Measurements from ENCODE around the gene DCTN3. TPM values are rescaled to one million over a fixed set of nuclear protein-coding genes. Genes with fewer than 3 reads are reported as not detected.

The DCTN3 gene
- total RNA-seq, 3 donors from 2014 or later, result 84.0 to 114 (median 113) TPM

DNA sequence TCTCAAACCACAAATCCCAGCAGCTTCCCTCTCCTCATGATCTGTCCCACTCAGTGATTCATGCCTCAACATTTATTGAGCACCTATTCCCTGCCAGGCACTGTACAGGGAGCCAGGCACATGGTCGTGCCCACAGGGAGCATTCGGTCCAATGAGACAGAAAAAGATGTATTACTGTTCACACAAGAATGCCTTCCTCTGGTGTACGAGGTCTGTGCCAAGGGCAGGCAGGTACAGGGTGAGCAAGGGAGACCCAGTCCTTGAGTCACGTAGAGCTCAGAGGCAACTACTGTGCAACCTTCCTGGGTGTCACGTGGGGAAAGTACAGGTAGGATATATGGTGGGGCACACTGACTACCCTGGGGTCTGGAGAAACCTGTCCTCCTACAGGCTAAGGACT is 35.3 kb downstream of the DCTN3 start:
- peaks cover 0 to 13% of the 10 kb centered on the region in 2 donors for H3K27me3 ChIP-seq

DNA sequence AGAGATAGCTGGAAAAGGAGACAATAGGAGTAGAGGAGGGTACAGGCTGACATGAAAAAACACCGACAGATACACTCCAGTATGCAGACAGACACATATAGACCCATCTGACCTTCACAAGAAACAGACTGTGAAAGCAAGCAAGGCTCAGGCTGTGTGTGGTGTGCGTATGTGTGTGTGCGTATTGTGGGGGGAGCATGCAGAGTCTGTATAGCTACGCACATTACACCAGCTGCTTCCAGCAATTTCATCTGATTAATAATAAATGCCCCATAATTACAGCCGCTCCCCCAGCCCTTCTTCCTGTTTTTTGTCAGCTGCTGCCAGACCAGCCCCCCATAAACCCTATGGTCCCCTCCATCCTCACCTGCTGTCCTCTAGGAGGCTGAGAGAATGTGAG is 37.5 kb downstream of the DCTN3 start:
- no peak overlapping the region for H3K27ac ChIP-seq
- DNase-seq (ENCODE audit: low spot score in 2 of 2), result no peak
- TF ChIP-seq POLR2AphosphoS5 (IDR thresholded peaks at IDR 0.05) (no peak), POLR2A (IDR thresholded peaks at IDR 0.05) (no peak)
- TF ChIP-seq, protein P1, sequence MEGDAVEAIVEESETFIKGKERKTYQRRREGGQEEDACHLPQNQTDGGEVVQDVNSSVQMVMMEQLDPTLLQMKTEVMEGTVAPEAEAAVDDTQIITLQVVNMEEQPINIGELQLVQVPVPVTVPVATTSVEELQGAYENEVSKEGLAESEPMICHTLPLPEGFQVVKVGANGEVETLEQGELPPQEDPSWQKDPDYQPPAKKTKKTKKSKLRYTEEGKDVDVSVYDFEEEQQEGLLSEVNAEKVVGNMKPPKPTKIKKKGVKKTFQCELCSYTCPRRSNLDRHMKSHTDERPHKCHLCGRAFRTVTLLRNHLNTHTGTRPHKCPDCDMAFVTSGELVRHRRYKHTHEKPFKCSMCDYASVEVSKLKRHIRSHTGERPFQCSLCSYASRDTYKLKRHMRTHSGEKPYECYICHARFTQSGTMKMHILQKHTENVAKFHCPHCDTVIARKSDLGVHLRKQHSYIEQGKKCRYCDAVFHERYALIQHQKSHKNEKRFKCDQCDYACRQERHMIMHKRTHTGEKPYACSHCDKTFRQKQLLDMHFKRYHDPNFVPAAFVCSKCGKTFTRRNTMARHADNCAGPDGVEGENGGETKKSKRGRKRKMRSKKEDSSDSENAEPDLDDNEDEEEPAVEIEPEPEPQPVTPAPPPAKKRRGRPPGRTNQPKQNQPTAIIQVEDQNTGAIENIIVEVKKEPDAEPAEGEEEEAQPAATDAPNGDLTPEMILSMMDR (IDR thresholded peaks at IDR 0.05), result no peak
- H3K27me3 ChIP-seq, result peaks cover 0 to 22% of the 10 kb centered on the region in 2 donors
- no peaks in the 10 kb centered on the region for H3K4me1 ChIP-seq
- no peak overlapping the region for H3K4me3 ChIP-seq
- intact Hi-C loops (cut with DNase I; ENCODE audit: low total_unique reads), result no loop called here
- H3K9me3 ChIP-seq, result no peaks in the 10 kb centered on the region
- H3K36me3 ChIP-seq, result no peaks in the 10 kb centered on the region

More for the DNA sequence above, 35.3 kb downstream of the DCTN3 start:
- no peak for DNase-seq (ENCODE audit: low spot score in 2 of 2)
- H3K36me3 ChIP-seq, result no peaks in the 10 kb centered on the region
- TF ChIP-seq POLR2AphosphoS5 (IDR thresholded peaks at IDR 0.05) (no peak), POLR2A (IDR thresholded peaks at IDR 0.05) (no peak)
- TF ChIP-seq, protein P1 (IDR thresholded peaks at IDR 0.05), result no peak
- no peak overlapping the region for H3K4me3 ChIP-seq
- no peaks in the 10 kb centered on the region for H3K9me3 ChIP-seq
- H3K27ac ChIP-seq, result no peak overlapping the region
- H3K4me1 ChIP-seq, result no peaks in the 10 kb centered on the region
- intact Hi-C loops (cut with DNase I; ENCODE audit: low total_unique reads), result no loop called here

DNA sequence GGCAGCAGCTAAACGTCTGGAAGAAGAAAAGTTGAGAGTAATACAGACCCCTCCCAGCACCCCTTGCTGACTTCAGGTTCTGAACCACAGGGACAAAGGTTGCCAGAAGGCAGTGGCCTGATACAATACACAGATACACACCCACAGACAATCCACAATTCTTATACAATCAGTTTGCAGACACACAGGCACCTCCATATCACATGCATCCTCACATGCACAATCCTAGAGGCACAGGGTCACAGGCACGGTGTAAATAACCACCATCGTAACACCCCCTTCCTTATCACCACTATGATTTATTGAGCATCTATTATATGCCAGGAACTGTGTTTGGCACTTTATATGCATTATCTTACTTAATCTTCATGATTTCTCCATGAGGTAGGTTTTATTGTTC is 39.0 kb downstream of the DCTN3 start:
- no peak for TF ChIP-seq POLR2AphosphoS5 (IDR thresholded peaks at IDR 0.05)
- TF ChIP-seq, protein P1 (IDR thresholded peaks at IDR 0.05), result no peak
- TF ChIP-seq POLR2A (IDR thresholded peaks at IDR 0.05), result no peak
- H3K27me3 ChIP-seq, result peaks cover 0 to 15% of the 10 kb centered on the region in 2 donors
- H3K9me3 ChIP-seq, result no peaks in the 10 kb centered on the region
- no peaks in the 10 kb centered on the region for H3K36me3 ChIP-seq
- no peak overlapping the region for H3K27ac ChIP-seq
- DNase-seq (ENCODE audit: low spot score in 2 of 2), result no peak
- intact Hi-C loops (cut with DNase I; ENCODE audit: low total_unique reads), result no loop called here
- H3K4me1 ChIP-seq, result no peaks in the 10 kb centered on the region
- no peak overlapping the region for H3K4me3 ChIP-seq

DNA sequence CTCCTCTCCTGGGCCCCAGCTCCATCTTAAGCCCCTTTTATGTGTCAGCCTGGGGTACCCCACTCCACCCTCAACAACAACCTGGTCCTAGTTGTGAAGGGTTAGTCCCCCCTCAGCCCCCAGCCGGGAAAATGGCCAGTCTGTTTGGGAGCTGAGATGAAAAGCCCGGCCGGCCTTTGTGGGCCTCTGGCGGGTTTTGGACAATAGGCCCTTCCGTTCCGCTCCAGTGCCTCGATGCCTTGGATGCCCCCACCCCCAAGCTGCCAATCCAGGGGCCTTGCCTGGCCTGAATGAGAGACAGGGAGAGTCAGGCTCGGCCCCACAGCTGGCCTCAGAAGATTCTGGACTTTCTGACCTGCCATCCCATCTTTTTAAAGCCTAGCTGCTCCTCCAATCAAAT is 39.9 kb downstream of the DCTN3 start:
- H3K36me3 ChIP-seq, result no peaks in the 10 kb centered on the region
- no peak overlapping the region for H3K27ac ChIP-seq
- peaks cover 0 to 15% of the 10 kb centered on the region in 2 donors for H3K27me3 ChIP-seq
- TF ChIP-seq POLR2AphosphoS5 (IDR thresholded peaks at IDR 0.05) (no peak), POLR2A (IDR thresholded peaks at IDR 0.05) (no peak)
- TF ChIP-seq, protein P1 (IDR thresholded peaks at IDR 0.05), result no peak
- no peak for DNase-seq (ENCODE audit: low spot score in 2 of 2)
- no peaks in the 10 kb centered on the region for H3K9me3 ChIP-seq
- H3K4me1 ChIP-seq, result no peaks in the 10 kb centered on the region
- intact Hi-C loops (cut with DNase I; ENCODE audit: low total_unique reads), result no loop called here
- H3K4me3 ChIP-seq, result no peak overlapping the region

DNA sequence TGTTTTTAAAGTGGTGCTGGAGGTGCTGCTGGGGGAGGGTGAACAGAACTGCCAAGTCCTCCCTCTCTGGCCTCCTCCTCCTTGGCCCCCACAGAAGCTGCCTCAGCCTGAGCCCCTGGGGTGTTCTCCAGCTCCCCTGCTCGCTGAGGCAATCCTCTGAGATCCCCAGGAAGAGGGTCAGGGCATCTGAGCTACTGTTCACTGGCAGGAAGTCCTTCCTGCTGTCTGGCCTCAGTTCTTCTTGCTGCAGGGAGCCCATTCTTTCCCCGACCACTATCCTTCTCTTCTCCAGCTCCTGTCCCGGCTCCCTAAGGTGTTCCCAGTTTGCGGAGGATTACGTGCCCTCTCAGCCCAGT is 40.5 kb downstream of the DCTN3 start:
- no peaks in the 10 kb centered on the region for H3K36me3 ChIP-seq
- H3K27ac ChIP-seq, result no peak overlapping the region
- DNase-seq (ENCODE audit: low spot score in 2 of 2), result no peak
- H3K4me1 ChIP-seq, result no peaks in the 10 kb centered on the region
- intact Hi-C loops (cut with DNase I; ENCODE audit: low total_unique reads), result loop anchor here (2.0 kb wide), 1 partner anchor 17 kb away; no protein-coding TSS in a partner anchor
- peaks cover 0 to 15% of the 10 kb centered on the region in 2 donors for H3K27me3 ChIP-seq
- TF ChIP-seq POLR2A (IDR thresholded peaks at IDR 0.05) (no peak), POLR2AphosphoS5 (IDR thresholded peaks at IDR 0.05) (no peak)
- TF ChIP-seq, protein P1 (IDR thresholded peaks at IDR 0.05), result no peak
- H3K9me3 ChIP-seq, result no peaks in the 10 kb centered on the region
- no peak overlapping the region for H3K4me3 ChIP-seq
